HG03066 (cell line): ENCODE data around the gene H3-3A.
A peak's percentile ranks its signal among the peaks of the same experiment; 100 is the strongest.

Source experiments
- ATAC-seq: cut with Tn5 transposase; IDR thresholded peaks from one replicate; pipeline ENCODE4 v1.9.1; 2021; ENCODE audit warnings: low read depth; ENCODE audit not compliant: unreplicated experiment

The H3-3A gene

DNA sequence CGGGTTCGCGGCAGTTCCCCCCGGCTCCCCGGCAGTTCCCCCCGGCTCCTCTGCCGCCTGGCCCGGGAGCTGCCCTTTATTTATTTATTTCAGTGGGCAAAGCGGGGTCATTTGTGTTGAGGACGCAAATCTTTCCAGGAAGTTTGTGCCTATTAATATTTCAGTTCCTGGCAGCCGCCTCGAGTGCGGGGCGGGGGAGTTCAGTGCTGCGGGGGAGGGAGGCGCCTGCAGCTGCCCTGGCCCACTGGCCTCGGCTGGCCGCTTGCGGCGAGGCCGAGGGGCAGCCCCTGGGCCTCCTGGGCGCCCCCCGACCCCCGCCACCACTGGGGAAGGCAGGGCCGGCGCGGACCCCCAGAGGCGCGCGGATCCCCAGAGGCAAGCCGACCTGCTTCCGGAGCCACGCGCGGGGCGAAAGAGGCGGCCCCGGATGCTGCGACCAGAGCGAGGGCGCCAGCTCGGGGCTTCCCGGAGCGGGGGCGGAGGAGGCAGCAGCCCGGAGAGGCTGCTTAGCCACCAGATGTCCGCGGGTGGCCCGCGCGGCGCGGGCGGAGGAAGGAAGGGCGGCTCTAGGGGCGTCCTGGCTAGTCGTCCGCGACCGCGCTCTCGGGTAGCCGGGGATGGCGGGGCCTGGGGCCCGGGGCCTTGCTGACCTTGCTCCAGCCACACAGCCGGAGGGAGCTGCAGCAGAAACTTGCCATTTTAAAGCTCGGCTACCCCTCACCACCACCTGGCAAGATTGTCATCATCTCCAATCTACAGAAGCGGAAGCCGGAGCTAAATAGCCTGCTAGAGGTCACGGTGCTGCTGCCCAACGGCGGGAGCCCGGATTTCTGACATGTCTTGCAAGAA, 48.0 kb downstream of the H3-3A start:
- ATAC-seq: peak; percentile 72

DNA sequence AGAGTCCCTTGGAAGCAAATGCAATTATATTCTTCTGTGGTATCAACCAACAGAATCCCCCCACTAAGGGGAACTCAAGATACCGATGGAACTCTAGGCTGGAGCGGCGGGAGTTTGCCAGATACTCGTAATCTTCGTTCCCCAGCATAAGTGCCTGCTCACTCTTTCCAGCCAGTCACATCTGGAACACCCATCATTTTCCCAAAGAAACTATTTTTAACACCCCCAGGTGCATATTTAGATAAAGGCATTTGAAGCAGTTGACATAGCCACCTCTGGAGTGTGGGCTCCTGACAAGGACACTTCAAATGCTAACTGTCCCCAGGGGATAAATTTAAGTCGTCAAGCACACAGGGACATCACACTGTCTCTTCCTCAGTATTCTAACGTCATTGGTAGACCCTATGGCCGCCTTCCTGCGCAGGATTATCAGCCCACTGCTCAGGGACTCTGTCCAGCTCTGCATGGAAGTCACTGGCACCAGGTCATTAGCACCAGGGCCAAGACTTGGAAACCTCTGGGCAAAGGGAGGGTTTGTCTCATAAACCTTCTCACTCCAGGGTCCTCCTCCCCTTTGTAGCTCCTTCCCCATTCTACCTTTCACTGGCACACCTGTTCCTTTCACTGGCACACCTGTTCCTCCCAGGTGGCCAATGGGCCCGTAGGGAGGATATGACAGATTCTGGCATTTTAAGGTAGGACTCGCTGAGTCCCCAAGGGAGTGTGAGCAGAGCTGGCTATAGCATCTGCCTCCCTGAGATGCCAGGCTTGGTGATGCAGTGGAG, 48.8 kb downstream of the H3-3A start:
- ATAC-seq: no peak

DNA sequence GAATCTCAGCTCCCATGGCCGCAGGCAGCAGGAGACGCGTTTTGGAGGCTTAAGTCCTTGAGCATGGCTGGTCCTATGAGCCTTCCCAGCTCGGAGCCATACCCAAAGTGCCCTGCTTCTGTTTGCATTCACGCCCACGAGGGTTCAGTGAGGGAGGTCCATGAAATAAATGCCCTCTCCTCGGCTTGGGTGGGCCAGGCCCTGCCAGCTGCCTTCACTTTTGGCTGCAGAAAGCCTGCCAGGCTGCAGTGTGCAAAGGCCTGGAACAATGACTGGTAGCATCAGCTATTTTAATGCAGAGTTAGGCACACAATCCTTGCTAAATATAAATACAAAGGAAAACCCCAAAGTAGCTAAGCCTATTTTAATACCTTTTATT, 49.4 kb downstream of the H3-3A start:
- ATAC-seq: no peak

DNA sequence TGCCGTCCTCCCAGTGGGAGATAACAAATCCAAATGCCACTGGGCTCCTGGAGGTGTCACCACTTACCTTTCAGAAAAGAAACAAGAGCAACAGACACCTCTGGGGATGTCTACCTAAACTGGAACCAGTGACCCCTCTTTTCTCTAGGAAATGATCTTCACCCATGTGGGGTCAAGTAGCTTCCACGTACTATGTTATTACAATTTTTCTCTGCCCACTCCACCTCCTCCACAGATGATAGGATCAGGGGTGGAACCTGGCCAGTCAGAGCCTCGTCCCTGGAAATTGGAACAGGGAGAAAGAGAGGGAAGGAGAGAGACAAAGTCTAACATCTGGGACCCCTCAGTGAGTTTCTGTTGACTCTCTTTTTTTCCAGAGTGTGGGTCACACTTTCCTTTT, 50.1 kb downstream of the H3-3A start:
- ATAC-seq: no peak

DNA sequence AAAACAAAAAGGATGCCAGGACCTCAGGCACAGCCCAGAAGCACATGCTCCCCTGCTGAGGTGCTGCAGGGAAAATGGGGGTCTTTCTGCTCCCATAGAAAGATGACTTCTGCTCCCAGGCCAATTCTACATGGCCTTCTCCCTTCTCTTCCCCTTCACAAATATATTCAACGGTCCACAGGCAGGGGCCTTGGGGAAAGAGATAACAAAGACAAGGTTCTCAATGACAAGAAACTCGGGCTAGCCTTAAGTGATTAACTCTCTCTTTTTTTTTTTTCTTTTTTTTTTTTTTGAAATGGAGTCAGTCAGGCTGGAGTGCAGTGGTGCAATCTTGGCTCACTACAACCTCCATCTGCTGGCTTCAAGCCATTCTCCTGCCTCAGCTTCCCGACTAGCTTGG, 54.2 kb downstream of the H3-3A start:
- ATAC-seq: no peak

DNA sequence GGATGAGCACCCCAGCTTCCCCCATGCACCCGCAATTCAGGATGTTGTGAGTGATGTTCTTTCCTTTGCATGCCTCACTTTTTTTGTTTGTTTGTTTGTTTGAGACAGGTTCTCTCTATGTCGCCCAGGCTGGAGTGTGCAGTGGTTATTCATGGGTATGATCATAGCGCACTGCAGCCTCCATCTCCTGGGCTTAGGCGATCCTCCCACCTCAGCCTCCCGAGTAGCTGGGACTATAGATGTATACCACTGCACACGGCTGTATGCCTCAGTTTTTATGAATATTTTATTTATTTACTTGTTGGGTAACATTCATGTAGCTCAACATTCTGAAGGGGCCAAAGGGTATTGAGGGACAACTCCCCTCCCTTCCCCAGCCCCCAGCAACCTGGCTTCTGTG, 54.8 kb downstream of the H3-3A start:
- no peak for ATAC-seq

DNA sequence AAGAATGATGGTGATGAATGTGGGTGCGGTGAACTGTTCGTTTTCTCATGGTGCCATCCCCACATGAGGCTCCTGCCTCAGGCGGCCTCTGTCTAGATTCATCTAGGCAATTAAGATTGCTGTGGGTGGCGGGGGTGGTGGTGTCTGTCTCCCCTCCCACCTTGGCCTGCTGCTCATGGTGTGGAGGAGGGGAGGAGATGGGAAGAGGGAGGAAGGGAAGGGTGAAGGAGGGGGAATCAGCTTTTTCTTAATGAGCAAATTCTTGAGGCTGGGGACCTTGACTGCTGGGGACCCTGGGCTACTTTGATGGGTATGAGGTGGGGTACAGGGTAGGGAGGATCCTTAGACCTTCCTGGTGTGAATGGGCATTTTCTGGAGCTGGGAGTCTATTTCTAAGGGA, 55.8 kb downstream of the H3-3A start:
- no peak for ATAC-seq

DNA sequence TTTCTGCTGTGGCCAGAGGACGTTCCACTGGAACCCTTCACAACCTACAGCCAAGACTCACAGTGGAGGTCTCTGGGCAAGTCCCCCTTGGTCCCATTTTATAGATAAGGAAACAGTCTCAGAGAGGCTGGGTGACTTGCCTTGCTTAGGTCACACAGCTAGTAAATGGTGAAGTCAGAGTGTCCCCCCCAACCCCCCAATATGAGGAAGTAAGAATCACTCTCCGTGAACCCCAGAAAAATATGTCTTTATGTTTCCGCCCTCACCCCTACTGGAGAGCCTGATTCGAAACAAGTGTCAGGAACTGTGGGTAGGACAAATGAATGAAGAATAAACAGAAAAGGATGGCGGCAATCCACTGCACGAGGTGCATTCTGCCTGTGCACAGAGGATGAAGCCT, 56.7 kb downstream of the H3-3A start:
- no peak for ATAC-seq

DNA sequence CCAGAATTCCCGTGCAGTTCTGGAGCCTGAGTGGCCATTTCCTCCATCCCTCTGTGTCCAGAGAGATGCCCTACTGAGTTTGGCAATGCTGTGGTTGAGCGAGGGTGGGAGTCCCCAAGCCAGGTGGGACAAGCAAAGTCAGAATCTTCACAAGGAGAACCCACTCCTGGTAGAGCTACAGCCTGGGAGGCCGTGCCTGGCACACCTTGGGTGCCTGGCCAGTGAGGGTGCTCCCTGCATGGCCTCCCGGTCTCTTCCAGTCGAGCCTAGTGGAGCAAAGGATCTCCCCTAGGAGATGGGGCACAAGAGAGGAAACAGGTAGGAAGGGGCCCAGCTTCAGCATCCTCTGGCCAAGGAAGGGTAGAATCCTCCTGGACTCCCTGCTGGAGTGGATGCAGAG, 57.9 kb downstream of the H3-3A start:
- ATAC-seq: no peak

DNA sequence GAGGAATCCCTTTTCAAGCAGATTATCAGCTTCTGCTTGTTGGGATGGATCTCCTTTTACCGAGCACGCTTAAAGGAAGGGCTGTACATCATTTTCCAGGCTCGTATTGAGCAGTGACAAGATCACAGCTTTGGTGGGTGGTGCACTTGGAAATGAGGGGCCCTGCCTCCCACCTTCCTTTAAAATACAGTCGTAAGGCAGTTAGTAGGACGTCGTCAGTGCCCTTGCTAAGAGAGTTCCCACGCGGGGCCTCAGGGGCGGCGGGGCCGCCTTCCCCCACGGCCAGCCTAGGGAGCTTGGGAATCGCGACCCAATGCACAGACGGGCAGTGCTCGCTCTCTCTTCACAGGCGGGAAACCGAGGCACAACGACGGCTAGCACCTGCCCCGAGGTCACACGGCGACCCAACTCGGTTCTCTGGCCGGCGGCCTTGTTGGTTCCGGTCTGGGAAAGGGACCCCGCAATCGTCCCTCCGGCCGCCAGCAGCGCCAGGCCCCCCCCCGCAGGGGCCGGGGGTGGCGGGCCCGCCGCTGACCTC, 58.6 kb downstream of the H3-3A start:
- ATAC-seq: no peak
